Measurements from ENCODE around the gene DNAI2.

The DNAI2 gene

DNA sequence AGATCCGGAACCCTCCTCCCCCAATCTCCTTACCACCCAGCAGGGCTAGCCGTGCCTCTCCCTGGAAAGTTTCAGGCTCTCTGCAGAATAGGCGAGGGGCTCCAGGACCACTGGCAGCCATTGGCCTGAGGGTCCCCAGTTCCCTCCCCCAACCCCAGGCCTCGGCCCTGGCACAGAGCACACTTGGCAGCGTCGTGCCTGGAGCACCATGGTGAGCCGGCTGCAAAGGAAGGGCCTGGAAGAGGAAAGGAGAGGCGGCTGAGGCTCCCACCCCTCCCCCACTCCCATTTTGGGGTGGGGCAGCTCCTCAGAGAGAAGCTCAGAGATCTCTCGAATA lies 88.0 kb downstream of the DNAI2 start:
- DNase-seq = no peak
- TF ChIP-seq, protein P1, sequence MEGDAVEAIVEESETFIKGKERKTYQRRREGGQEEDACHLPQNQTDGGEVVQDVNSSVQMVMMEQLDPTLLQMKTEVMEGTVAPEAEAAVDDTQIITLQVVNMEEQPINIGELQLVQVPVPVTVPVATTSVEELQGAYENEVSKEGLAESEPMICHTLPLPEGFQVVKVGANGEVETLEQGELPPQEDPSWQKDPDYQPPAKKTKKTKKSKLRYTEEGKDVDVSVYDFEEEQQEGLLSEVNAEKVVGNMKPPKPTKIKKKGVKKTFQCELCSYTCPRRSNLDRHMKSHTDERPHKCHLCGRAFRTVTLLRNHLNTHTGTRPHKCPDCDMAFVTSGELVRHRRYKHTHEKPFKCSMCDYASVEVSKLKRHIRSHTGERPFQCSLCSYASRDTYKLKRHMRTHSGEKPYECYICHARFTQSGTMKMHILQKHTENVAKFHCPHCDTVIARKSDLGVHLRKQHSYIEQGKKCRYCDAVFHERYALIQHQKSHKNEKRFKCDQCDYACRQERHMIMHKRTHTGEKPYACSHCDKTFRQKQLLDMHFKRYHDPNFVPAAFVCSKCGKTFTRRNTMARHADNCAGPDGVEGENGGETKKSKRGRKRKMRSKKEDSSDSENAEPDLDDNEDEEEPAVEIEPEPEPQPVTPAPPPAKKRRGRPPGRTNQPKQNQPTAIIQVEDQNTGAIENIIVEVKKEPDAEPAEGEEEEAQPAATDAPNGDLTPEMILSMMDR (IDR thresholded peaks at IDR 0.05) = no peak
- H3K4me3 ChIP-seq = no peak overlapping the region
- intact Hi-C loops (cut with DNase I; ENCODE audit: low total_unique reads) = loop anchor here (5.0 kb wide), 1 partner anchor 155 kb away; no protein-coding TSS in a partner anchor
- peaks cover 0 to 78% of the 10 kb centered on the region in 2 donors for H3K27me3 ChIP-seq
- no peaks in the 10 kb centered on the region for H3K9me3 ChIP-seq
- H3K36me3 ChIP-seq = no peaks in the 10 kb centered on the region
- H3K4me1 ChIP-seq = peaks cover 0 to 13% (median 5%) of the 10 kb centered on the region in 4 donors
- H3K27ac ChIP-seq = no peak overlapping the region

DNA sequence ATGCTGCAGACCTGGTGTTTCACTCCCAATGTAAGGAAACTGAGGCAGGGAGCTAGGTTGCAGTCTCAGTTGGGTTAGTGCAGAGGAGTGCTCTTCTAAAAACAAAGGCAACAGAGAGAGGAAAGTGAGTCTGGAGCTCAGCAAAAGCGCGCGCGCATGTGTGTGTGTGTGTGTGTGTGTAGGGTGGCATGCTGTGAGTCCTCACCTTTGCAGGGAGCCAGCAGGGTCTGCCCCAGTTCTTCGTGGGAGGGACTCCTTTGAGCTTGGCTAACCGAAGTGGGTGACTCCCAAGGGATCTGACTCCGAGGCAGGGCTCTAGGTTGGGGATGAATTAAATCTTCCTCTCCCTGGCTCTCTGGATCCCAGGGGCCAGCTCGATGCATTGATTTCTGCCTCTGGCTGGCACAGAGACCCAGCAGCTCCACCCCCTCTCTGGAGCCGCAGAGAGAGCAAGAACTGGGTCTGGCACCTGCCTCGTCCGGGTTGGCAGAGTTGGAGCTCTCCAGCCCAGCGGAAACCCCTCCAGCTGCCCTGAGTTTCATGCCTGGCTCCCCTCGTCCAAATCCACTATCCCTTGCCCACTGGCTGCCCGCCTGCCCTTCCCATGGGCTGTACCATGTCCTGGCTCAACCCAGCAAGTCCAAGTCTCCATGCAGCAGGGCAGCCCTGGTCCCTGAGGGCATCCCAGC lies 88.9 kb downstream of the DNAI2 start:
- intact Hi-C loops (cut with DNase I; ENCODE audit: low total_unique reads) = loop anchor here (5.0 kb wide), 1 partner anchor 156 kb away; no protein-coding TSS in a partner anchor
- Histone ChIP-seq H3K36me3 (no peaks in the 10 kb centered on the region), H3K4me1 (peaks cover 0 to 7% (median 0%) of the 10 kb centered on the region in 4 donors), H3K27ac (no peak overlapping the region), H3K4me3 (no peak overlapping the region), H3K27me3 (peaks cover 0 to 78% of the 10 kb centered on the region in 2 donors), H3K9me3 (no peaks in the 10 kb centered on the region)
- no peak for DNase-seq
- TF ChIP-seq, protein P1 (IDR thresholded peaks at IDR 0.05) = no peak
